Panc1 (cell line): ENCODE measurements around the gene RRAS.

ENCODE experiments used
- SIN3A ChIP-seq: IDR thresholded peaks from 2 replicates; pipeline ENCODE4 v1.6.1; 2012; ENCODE audit warnings: low read depth, mild to moderate bottlenecking, low read length, moderate library complexity, borderline replicate concordance; ENCODE audit not compliant: insufficient read depth
- TF ChIP-seq, protein P1 (sequence below): fragments of 450-650 bp; IDR thresholded peaks from 2 replicates; pipeline ENCODE4 v1.5.1; 2017; ENCODE audit warnings: mild to moderate bottlenecking

- TF ChIP-seq, protein P1, sequence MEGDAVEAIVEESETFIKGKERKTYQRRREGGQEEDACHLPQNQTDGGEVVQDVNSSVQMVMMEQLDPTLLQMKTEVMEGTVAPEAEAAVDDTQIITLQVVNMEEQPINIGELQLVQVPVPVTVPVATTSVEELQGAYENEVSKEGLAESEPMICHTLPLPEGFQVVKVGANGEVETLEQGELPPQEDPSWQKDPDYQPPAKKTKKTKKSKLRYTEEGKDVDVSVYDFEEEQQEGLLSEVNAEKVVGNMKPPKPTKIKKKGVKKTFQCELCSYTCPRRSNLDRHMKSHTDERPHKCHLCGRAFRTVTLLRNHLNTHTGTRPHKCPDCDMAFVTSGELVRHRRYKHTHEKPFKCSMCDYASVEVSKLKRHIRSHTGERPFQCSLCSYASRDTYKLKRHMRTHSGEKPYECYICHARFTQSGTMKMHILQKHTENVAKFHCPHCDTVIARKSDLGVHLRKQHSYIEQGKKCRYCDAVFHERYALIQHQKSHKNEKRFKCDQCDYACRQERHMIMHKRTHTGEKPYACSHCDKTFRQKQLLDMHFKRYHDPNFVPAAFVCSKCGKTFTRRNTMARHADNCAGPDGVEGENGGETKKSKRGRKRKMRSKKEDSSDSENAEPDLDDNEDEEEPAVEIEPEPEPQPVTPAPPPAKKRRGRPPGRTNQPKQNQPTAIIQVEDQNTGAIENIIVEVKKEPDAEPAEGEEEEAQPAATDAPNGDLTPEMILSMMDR: no peak
- no peak for TF ChIP-seq SIN3A
Observed at GRCh38 chr19:49636233-49636932, 3.6 kb downstream of the RRAS start.
